GM18868 (cell line): ENCODE data around the gene BAZ1A.
A peak's percentile ranks its signal among the peaks of the same experiment; 100 is the strongest.

Experiments used
- ATAC-seq: cut with Tn5 transposase; IDR thresholded peaks from one replicate; pipeline ENCODE4 v1.9.1; 2021; ENCODE audit warnings: mild to moderate bottlenecking, moderate library complexity; ENCODE audit not compliant: unreplicated experiment

Gene BAZ1A, protein sequence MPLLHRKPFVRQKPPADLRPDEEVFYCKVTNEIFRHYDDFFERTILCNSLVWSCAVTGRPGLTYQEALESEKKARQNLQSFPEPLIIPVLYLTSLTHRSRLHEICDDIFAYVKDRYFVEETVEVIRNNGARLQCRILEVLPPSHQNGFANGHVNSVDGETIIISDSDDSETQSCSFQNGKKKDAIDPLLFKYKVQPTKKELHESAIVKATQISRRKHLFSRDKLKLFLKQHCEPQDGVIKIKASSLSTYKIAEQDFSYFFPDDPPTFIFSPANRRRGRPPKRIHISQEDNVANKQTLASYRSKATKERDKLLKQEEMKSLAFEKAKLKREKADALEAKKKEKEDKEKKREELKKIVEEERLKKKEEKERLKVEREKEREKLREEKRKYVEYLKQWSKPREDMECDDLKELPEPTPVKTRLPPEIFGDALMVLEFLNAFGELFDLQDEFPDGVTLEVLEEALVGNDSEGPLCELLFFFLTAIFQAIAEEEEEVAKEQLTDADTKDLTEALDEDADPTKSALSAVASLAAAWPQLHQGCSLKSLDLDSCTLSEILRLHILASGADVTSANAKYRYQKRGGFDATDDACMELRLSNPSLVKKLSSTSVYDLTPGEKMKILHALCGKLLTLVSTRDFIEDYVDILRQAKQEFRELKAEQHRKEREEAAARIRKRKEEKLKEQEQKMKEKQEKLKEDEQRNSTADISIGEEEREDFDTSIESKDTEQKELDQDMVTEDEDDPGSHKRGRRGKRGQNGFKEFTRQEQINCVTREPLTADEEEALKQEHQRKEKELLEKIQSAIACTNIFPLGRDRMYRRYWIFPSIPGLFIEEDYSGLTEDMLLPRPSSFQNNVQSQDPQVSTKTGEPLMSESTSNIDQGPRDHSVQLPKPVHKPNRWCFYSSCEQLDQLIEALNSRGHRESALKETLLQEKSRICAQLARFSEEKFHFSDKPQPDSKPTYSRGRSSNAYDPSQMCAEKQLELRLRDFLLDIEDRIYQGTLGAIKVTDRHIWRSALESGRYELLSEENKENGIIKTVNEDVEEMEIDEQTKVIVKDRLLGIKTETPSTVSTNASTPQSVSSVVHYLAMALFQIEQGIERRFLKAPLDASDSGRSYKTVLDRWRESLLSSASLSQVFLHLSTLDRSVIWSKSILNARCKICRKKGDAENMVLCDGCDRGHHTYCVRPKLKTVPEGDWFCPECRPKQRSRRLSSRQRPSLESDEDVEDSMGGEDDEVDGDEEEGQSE (N-terminal part only)

DNA sequence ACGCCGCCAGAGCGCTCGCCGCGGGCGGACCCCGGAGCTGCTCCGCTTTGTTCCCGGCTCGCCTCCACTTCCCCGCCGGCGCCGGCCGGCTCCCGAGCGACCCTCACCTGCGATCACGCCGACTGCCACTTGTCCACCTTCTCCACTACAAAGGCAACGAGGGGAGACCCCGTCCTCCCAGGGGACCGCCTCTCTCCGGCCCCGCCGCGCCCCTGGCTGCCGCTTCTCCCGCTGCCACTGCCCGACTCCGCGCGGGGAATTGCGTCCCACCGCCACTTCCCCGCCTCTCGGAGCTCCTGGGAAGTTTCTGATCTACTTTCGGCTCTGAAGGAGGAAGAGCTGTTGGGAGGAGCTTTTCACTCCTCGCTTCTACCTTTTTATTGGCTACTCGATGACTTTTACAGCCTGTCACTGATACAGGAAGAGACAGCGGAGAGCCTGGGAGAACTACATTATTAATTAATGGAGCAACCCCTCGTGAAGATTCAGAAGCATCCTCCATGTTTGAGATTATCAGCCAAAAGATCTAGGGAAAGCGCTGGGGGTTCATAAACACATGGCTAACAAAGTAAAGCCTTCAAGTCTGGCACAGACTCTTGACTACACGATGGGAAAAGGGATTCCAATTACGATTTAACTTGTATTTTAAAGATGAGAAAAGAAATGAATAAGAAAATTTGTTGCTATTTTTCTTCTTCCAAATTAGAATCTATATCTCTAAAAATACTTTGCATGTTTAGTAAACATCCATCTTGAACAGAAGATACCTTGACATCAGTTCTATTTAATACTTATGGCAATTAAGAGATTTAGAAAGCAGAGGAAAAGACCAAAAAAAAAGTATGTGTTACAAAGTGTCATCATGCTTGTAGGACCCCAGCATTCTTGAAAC is at the start of gene BAZ1A:
TSS of gene BAZ1A (minus strand) at position 330 of the 892 bp plus-strand sequence. CDS start 756 bp downstream, outside the sequence.
- peak; percentile 32 for ATAC-seq

DNA sequence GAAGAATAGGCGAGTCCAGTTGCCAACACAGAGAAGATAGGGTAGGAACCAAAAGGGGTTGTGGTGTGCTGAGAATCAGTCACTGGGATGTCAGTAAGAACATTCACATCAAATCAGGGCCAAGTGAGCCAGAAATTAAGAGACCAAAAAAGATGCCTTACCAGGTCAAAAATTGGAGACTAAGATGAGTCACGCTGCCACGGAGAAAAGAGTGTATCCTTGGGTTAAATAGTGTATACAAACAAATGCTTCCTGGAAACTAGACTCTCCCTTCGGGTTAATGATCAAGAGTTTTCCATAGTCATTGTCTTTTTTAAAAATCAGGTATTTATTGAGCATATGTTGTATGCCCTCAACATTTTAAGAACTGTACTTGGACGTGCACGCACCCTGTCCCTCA is 45.2 kb upstream of the BAZ1A start:
- no peak for ATAC-seq

DNA sequence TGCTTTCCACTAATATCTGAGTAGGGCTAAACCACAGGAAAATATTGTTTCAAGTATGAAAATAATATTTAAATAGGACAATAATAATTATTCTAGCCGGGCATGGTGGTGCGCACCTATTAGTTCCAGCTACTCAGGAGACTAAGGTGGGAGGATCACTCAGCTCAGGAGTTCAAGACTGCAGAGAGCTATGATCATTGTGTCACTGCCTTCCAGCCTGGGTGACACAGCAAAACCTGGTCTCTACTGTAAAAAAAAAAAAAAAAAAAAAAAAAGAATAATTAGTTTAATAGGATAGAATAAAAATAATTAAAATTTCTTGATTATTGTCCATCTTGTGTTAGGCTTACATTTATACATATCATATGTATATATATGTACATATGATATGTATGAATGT is 38.5 kb upstream of the BAZ1A start:
- no peak for ATAC-seq

DNA sequence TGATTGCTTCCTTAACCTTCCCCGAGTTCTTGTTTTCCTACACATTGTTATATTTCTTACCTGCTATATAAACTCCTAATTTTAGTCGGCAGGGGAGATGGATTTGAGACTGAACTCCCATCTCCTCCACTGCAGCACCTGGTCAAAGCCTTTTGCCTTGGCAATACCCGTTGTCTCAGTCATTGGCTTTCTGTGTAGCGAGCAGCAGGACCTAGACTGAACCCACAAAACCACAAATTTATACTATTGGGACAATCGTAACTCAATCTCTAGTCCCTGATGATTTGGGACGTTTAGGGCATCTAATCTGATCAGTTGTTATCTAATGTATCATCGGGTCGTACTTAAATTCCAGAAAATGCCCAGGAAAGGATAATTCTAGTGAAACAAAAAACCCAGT is 37.8 kb upstream of the BAZ1A start:
- no peak for ATAC-seq

- ATAC-seq, result no peak
These were observed 37.0 kb upstream of the BAZ1A start for GRCh38 chr14:34912182-34912581.

GRCh38 chr14:34911209-34912150 is 36.3 kb upstream of the BAZ1A start:
- ATAC-seq, result no peak

GRCh38 chr14:34906287-34906686 is 31.1 kb upstream of the BAZ1A start:
- ATAC-seq, result no peak

DNA sequence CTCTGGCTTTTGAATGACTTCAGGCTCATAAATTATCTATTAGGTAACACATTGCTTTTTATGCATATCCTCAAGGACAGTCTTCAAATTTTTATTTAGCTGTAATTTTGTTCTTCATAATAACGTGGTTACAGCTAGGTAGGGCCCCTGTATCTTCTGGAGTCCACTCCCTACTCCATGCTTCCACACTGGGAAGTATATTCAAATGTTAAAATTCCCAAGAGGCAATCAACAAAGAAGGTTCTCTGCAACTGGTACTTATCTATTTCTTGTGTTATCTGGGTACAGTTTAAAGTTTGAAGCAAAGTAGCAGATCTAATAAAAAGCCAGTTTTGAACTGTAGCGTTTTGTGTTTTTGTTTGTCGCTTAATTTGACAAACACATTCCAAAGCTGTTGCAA is 20.1 kb upstream of the BAZ1A start:
- no peak for ATAC-seq

DNA sequence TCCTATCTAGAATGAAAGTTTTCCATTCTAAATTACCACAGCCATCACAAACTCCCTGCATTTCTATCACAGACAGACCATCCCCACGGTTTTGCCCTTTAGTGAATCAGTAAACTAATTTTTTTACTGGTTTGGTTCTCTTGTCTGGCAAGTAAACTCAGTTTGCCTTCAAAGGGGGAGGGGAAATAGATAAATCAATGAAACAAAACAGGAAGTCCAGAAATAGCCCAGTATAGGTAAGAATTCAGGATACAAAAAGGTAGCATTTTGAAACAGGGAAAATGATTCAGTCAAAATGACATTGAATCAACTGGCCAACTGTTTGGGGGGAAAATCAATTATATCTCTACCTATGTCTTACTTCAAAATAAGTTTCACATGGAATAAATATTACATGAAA is 15.8 kb upstream of the BAZ1A start:
- no peak for ATAC-seq

GRCh38 chr14:34888186-34888585 is 13.0 kb upstream of the BAZ1A start:
- ATAC-seq, result no peak

DNA sequence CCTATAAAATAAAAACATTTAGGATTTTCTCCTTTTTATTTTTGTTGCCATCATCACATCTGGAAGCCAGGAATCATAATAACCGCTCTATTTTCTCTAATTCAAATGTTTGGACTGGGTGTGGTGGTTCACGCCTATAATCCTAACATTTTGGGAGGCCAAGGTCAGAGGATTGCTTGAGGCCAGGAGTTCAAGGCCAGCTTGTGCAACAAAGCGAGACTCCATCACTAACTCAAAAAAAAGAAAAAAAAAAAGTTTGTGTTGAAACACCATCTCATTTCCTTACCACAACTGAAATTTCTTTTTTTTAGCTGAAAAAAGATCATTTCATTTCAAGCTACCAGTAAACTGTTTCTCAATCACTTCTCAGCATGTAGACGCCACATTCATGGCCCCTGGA is 8.8 kb upstream of the BAZ1A start:
- no peak for ATAC-seq

GRCh38 chr14:34874386-34875030 is 652 bp downstream of the BAZ1A start:
- peak; percentile 27 for ATAC-seq

- ATAC-seq, result peak; percentile 65
These were observed 1.4 kb downstream of the BAZ1A start for GRCh38 chr14:34873589-34874385.

- ATAC-seq, result peak; percentile 9
These were observed 2.2 kb downstream of the BAZ1A start for GRCh38 chr14:34872822-34873588.

DNA sequence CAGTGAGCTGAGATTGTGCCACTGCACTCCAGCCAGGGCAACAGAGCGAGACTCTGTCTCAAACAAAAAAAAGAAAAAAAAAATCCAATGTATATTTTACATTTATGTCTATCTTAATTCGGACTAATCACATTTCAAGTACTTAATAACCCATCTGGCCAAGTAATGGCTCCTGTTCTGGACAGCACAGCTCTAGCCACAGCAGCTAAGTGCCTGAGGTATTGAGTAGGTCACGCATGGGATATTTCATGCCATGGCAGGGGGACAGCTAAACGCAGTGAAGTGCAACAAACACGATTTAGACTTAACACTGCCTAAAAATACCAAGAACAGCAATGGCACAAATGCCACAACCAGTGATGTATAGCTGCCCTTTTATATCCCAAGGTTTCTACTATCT is 8.0 kb downstream of the BAZ1A start:
- ATAC-seq, result no peak

GRCh38 chr14:34865889-34866574 is 9.1 kb downstream of the BAZ1A start:
- no peak for ATAC-seq
